ENCODE measurements around the gene GRM8.

Gene GRM8

DNA sequence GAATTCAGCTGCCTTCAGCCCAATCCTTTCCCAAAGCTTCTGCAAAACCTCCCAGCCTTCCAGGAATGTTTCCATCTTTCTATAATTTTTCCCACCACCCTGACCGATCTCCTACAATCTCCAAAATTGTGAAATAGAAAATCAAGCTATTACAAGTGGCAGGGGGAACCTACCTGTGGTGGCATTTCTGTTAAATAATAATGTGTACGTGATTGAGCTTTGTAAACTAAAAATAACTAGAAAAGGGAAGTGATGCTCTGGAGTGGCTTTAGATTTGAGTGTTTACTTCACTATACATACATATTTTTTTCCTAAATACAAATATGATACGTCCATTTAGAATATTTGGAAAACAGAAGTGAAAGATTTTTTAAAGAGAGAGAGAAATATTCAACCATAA lies 593.6 kb downstream of the GRM8 start:
- ChIA-PET POLR2A (no interaction called here), CTCF (no interaction called here)
- DNase-seq (ENCODE audit: extremely low spot score), result no peak
- TF ChIP-seq NFRKB (IDR thresholded peaks at IDR 0.05) (no peak), L3MBTL2 (conservative IDR thresholded peaks at IDR 0.05) (no peak), FOXK2 (IDR thresholded peaks at IDR 0.05) (no peak), SP1 (IDR thresholded peaks at IDR 0.05) (no peak), LEF1 (IDR thresholded peaks at IDR 0.05; ENCODE audit: borderline replicate concordance) (no peak), TARDBP (IDR thresholded peaks at IDR 0.05) (no peak), ELF4 (IDR thresholded peaks at IDR 0.05) (no peak), FOXM1 (IDR thresholded peaks at IDR 0.05; ENCODE audit: borderline replicate concordance) (no peak), ZNF384 (IDR thresholded peaks at IDR 0.05) (no peak)
- TF ChIP-seq, protein P1, sequence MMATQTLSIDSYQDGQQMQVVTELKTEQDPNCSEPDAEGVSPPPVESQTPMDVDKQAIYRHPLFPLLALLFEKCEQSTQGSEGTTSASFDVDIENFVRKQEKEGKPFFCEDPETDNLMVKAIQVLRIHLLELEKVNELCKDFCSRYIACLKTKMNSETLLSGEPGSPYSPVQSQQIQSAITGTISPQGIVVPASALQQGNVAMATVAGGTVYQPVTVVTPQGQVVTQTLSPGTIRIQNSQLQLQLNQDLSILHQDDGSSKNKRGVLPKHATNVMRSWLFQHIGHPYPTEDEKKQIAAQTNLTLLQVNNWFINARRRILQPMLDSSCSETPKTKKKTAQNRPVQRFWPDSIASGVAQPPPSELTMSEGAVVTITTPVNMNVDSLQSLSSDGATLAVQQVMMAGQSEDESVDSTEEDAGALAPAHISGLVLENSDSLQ (IDR thresholded peaks at IDR 0.05), result no peak

DNA sequence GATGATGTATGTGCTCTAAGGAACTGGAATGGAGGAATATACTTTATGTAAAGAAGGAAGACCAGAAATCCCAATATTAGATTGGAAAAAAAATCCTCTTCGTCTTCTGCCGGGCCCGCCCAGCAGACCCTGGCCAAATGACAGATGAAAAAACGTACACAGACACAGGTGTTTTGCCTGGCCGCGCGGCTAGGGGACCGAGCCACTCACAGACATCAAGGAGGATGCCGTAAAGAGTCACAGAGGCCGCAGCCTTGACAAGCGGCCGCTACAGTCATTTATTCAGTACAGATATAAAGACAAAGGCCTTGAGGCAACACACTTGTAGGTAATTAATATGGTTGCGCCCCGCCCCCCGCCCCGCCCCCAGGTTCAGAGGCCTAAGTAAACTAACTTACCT lies 594.1 kb downstream of the GRM8 start:
- CTCF ChIA-PET, result no interaction called here
- POLR2A ChIA-PET, result no interaction called here
- TF ChIP-seq SUZ12 (IDR thresholded peaks at IDR 0.05), result no peak
- TF ChIP-seq ZNF384 (IDR thresholded peaks at IDR 0.05), result no peak
- TF ChIP-seq TARDBP (IDR thresholded peaks at IDR 0.05), result no peak
- no peak for TF ChIP-seq BHLHE40 (IDR thresholded peaks at IDR 0.05; ENCODE audit: borderline replicate concordance)
- TF ChIP-seq LEF1 (IDR thresholded peaks at IDR 0.05; ENCODE audit: borderline replicate concordance), result no peak
- TF ChIP-seq NFRKB (IDR thresholded peaks at IDR 0.05), result no peak
- no peak for TF ChIP-seq ELF4 (IDR thresholded peaks at IDR 0.05)
- TF ChIP-seq HDGF (IDR thresholded peaks at IDR 0.05; ENCODE audit: borderline replicate concordance), result no peak
- no peak for TF ChIP-seq L3MBTL2 (conservative IDR thresholded peaks at IDR 0.05)
- no peak for TF ChIP-seq ARNT (IDR thresholded peaks at IDR 0.05)
- no peak for TF ChIP-seq FOXA1 (IDR thresholded peaks at IDR 0.05)
- TF ChIP-seq, protein P1 (IDR thresholded peaks at IDR 0.05), result no peak
- TF ChIP-seq FOXK2 (IDR thresholded peaks at IDR 0.05), result no peak
- TF ChIP-seq CTBP1 (IDR thresholded peaks at IDR 0.05; ENCODE audit: borderline replicate concordance), result no peak
- TF ChIP-seq FOXM1 (IDR thresholded peaks at IDR 0.05; ENCODE audit: borderline replicate concordance), result no peak
- no peak for TF ChIP-seq SP1 (IDR thresholded peaks at IDR 0.05)
- DNase-seq (ENCODE audit: extremely low spot score), result no peak

DNA sequence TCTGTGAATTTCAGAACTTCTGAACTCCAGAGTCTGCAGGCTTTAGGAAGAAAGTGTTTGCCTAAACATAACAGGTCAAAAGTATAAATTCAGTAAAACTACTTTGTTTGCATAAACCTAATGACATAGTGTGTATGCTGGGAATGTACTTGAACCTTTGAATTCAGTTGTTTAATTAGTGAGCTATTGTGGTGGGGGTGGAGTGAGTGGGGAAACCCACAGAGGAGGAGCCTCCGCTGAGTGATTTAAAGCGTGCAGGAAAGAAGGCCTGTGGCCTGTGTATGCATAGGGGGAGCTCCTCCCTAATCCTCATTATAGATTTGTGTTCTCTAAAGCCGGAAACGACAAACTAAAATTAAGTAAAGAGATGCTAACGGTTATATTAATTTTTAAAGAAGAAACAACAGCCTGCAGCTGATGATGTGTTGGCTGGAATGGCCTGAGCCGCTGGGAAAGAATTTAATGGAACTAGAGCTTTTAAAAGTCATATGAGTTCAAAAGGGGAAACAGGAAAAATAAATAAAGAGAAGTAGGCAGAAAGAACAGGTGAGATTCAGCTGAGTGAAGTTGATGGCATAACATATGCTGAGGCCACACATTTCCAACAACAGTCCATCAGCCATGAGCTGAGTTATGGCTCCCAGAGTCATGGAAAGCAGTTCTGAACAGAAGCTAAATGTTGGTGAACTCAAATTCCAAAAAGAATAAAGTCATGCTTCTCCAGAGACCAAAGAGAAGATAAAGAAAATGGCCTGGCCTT lies 595.0 kb downstream of the GRM8 start:
- ChIA-PET CTCF (no interaction called here), POLR2A (no interaction called here)
- TF ChIP-seq SP1 (IDR thresholded peaks at IDR 0.05) (no peak), TARDBP (IDR thresholded peaks at IDR 0.05) (no peak), CTBP1 (IDR thresholded peaks at IDR 0.05; ENCODE audit: borderline replicate concordance) (no peak), ARNT (IDR thresholded peaks at IDR 0.05) (no peak), FOXA1 (IDR thresholded peaks at IDR 0.05) (no peak), ELF4 (IDR thresholded peaks at IDR 0.05) (no peak), FOXK2 (IDR thresholded peaks at IDR 0.05) (no peak), L3MBTL2 (conservative IDR thresholded peaks at IDR 0.05) (no peak), FOXM1 (IDR thresholded peaks at IDR 0.05; ENCODE audit: borderline replicate concordance) (no peak), ZNF384 (IDR thresholded peaks at IDR 0.05) (no peak), SUZ12 (IDR thresholded peaks at IDR 0.05) (no peak), LEF1 (IDR thresholded peaks at IDR 0.05; ENCODE audit: borderline replicate concordance) (no peak)
- TF ChIP-seq, protein P1 (IDR thresholded peaks at IDR 0.05), result no peak
- no peak for DNase-seq (ENCODE audit: extremely low spot score)

DNA sequence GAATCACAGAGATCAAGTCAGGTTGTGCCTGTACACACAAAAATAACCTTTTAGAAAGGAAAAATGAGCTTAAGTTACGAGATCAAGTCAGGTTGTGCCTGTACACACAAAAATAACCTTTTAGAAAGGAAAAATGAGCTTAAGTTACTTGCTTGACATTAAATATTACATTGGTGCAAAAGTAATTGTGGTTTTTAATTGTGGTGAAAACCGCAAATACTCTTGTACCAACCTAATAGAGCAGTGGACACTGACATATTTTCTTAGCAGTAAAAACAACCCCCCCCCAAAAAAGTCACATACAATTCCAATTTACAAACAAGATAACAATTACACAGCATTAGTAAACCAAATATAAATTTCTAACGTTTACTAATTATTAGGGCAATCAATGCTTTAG lies 595.6 kb downstream of the GRM8 start:
- no peak for TF ChIP-seq L3MBTL2 (conservative IDR thresholded peaks at IDR 0.05)
- no peak for TF ChIP-seq ARNT (IDR thresholded peaks at IDR 0.05)
- no peak for TF ChIP-seq ZNF384 (IDR thresholded peaks at IDR 0.05)
- TF ChIP-seq TARDBP (IDR thresholded peaks at IDR 0.05), result no peak
- no peak for TF ChIP-seq FOXK2 (IDR thresholded peaks at IDR 0.05)
- TF ChIP-seq ELF4 (IDR thresholded peaks at IDR 0.05), result no peak
- TF ChIP-seq CTBP1 (IDR thresholded peaks at IDR 0.05; ENCODE audit: borderline replicate concordance), result no peak
- TF ChIP-seq NFRKB (IDR thresholded peaks at IDR 0.05), result no peak
- no peak for TF ChIP-seq FOXM1 (IDR thresholded peaks at IDR 0.05; ENCODE audit: borderline replicate concordance)
- no peak for TF ChIP-seq LEF1 (IDR thresholded peaks at IDR 0.05; ENCODE audit: borderline replicate concordance)
- TF ChIP-seq SP1 (IDR thresholded peaks at IDR 0.05), result no peak
- no peak for TF ChIP-seq FOXA1 (IDR thresholded peaks at IDR 0.05)
- no peak for TF ChIP-seq BHLHE40 (IDR thresholded peaks at IDR 0.05; ENCODE audit: borderline replicate concordance)
- TF ChIP-seq HDGF (IDR thresholded peaks at IDR 0.05; ENCODE audit: borderline replicate concordance), result no peak
- TF ChIP-seq, protein P1 (IDR thresholded peaks at IDR 0.05), result no peak
- no peak for TF ChIP-seq SUZ12 (IDR thresholded peaks at IDR 0.05)
- CTCF ChIA-PET, result no interaction called here
- POLR2A ChIA-PET, result no interaction called here
- DNase-seq (ENCODE audit: extremely low spot score), result no peak

DNA sequence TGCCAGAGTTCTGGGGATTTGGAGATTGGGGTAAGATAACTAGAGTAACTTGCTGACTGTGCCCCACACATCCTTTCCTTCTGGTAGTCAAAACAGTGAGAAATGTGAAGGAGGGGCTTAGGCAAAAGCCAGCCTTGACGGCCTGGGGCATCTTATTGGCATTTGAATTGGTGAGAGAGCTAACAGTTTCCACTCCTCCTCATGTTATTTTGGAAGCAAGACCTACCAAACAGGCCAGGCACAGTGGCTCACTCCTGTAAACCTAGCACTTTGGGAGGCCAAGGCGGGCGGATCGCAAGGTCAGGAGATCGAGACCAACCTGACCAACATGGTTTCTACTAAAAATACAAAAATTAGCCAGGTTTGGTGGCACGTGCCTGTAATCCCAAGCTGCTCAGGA lies 596.6 kb downstream of the GRM8 start:
- TF ChIP-seq LEF1 (IDR thresholded peaks at IDR 0.05; ENCODE audit: borderline replicate concordance) (no peak), SP1 (IDR thresholded peaks at IDR 0.05) (no peak), FOXM1 (IDR thresholded peaks at IDR 0.05; ENCODE audit: borderline replicate concordance) (no peak), L3MBTL2 (conservative IDR thresholded peaks at IDR 0.05) (no peak), TARDBP (IDR thresholded peaks at IDR 0.05) (no peak), HDGF (IDR thresholded peaks at IDR 0.05; ENCODE audit: borderline replicate concordance) (no peak), FOXA1 (IDR thresholded peaks at IDR 0.05) (no peak), ELF4 (IDR thresholded peaks at IDR 0.05) (no peak), SUZ12 (IDR thresholded peaks at IDR 0.05) (no peak), FOXK2 (IDR thresholded peaks at IDR 0.05) (no peak), CTBP1 (IDR thresholded peaks at IDR 0.05; ENCODE audit: borderline replicate concordance) (no peak), ZNF384 (IDR thresholded peaks at IDR 0.05) (no peak)
- TF ChIP-seq, protein P1 (IDR thresholded peaks at IDR 0.05), result no peak
- POLR2A ChIA-PET, result no interaction called here
- CTCF ChIA-PET, result no interaction called here

More for the DNA sequence above, 596.6 kb downstream of the GRM8 start:
- no peak for DNase-seq (ENCODE audit: extremely low spot score)

All from HEK293T (cell line).